ENCODE measurements around the gene NKG7.
A peak's percentile ranks its signal among the peaks of the same experiment; 100 is the strongest.
"Not testable (repeated sequence)": the region's sequence is repeated elsewhere in the genome, so short reads cannot be mapped to it uniquely, and the experiment has no call there.

NKG7 gene

GRCh38 chr19:51372649-51373504 lies at the start of gene NKG7:
Gene NKG7, minus strand, starts transcription at chr19:51372654. Its CDS starts 119 bp downstream, at chr19:51372535.
- DNase-seq (ENCODE audit: low read depth in 2 of 2), result peak; percentile 60 to 80

DNA sequence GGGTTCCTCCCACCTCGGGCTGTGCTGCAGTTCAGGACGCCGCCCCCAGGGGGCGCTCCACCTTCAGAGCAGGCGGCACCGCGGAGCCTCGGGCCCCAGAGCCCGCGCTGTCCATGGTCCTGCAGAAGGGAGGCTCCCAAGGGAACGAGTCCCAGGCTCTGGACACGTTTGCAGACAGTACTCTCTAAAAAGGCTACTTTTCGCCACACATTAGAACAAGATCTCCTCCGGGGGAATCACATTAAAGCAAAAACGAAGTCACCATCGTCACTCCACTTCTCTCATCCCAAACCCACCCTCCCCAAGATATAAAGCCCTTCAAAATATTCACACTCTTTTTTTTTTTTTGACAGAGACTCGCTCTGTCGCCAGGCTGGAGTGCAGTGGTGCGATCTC lies 49.6 kb upstream of the NKG7 start:
- peak; percentile 85 to 97 for DNase-seq (ENCODE audit: low read depth in 2 of 2)

DNA sequence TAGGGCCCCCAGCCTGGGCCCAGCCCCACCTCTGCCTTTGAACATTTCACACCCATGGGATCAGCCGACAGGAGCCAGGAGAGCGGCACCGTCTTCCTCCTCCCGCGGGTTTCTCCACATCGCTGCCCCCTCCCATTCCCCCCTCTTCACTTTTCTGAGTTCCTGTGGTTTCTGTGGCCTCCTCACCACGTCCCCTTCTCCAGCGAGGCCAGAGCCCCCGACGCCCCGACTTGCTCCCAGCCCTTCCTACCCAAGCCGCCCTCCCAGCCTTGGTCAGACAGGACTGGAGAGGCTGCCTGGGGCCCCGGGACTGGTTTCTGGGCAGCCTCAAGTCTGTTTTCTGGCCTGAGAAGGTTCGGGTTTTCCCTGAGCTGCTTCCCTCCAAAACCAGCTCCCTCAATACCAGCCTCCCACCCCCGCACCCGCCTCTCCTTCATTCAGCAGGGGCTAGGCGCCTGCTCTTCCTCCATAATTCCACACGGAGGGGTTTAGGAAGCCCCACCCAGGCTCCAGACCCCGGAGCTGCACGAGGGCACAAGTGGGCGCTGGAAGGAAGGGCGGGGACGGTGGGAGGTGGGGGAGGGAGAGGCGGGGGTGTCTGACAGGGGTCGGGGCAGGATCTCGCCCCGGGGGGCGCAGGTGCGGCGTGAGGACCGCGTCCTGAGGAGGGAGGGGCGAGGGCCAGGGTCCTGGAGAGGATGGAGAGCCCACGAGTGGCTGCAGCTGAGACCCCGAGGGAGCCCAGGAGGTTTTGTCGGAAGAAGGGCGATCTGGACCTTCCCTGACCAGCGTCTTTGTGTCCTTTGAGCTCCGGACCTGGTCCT lies 49.0 kb upstream of the NKG7 start:
- no peak for DNase-seq (ENCODE audit: low read depth in 2 of 2)

- DNase-seq (ENCODE audit: low read depth in 2 of 2), result not testable (repeated sequence)
These were observed 48.1 kb upstream of the NKG7 start for GRCh38 chr19:51420511-51420910.

- no peak for DNase-seq (ENCODE audit: low read depth in 2 of 2)
These were observed 46.3 kb upstream of the NKG7 start for GRCh38 chr19:51418707-51419106.

DNA sequence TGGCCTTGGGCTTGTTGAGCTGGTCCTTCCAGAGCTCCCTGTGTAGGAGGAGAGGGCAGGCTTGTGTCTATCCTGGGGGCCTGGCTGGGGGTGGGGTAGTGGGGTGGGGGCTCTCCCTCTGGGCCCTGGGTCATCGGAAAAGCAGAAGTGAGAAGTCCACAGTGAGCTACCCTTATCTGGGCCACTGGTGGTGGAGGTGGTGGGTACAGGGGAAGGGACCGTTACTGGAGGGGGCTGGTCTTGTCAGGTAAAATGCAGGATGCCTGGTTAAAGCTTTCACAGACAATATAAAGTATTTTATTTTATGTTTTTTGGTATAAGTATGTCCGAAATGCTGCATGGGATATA lies 45.3 kb upstream of the NKG7 start:
- no peak for DNase-seq (ENCODE audit: low read depth in 2 of 2)

DNA sequence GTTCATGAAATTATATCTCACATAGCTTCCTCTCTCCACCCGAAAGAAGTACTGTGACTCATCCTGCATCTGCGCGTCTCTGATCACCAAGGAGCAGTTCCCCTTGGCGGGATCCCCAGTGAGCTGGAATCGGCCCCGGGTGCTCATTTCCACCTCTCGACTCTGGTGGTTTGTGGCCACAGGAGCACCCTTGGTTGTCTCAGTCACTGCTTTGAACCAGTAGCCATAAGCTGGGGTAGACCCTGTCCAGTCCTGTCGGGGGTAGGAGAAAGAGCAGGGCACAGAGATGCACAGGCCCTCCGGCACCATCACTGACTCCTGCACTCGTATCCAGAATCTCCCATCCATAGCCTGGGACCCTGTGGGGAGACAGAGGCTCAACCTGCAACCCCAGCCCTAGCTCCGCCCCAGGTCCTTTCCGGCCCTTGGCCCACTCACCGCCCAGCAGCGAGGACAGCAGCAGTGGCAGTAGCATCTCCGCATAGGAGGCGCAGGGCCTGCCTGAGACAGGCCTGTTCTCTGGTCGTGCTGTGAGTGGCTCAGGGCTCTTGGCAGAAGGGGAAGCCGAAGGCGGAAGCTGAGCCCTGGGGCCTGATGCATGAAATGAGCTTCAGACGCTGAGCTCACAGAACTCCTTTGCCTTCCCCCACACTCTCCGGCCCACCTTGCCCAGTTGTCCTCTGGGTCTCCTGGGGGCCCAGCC lies 44.8 kb upstream of the NKG7 start, which contains the start of gene SIGLEC10:
Gene SIGLEC10, minus strand, starts transcription at position 536 of the 703 bp plus-strand sequence. Its CDS starts 61 bp downstream, at position 475.
- DNase-seq (ENCODE audit: low read depth in 2 of 2), result peak; percentile 32 to 52

- not testable (repeated sequence) for DNase-seq (ENCODE audit: low read depth in 2 of 2)
These were observed 44.0 kb upstream of the NKG7 start for GRCh38 chr19:51416422-51416821.

DNA sequence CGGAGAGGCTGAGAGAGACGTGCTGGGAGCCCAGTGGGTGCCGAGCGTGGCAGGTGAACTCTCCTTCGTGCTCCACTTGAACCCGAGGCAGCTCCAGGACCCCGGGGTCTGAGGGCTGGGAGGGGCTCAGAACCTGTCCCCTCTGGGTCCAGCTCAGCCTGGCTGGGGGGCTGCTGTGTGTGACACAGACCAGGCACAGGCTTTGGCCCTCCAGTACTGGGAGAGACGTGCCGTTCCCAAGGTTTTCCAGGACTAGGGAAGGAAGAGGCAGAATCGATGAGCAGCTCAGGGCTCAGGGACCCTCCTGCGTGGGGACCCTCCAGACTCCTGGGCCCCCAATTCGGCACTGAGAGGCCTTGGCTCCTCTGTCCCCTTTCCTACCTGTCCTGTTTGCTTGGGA lies 42.7 kb upstream of the NKG7 start:
- DNase-seq (ENCODE audit: low read depth in 2 of 2), result no peak

DNA sequence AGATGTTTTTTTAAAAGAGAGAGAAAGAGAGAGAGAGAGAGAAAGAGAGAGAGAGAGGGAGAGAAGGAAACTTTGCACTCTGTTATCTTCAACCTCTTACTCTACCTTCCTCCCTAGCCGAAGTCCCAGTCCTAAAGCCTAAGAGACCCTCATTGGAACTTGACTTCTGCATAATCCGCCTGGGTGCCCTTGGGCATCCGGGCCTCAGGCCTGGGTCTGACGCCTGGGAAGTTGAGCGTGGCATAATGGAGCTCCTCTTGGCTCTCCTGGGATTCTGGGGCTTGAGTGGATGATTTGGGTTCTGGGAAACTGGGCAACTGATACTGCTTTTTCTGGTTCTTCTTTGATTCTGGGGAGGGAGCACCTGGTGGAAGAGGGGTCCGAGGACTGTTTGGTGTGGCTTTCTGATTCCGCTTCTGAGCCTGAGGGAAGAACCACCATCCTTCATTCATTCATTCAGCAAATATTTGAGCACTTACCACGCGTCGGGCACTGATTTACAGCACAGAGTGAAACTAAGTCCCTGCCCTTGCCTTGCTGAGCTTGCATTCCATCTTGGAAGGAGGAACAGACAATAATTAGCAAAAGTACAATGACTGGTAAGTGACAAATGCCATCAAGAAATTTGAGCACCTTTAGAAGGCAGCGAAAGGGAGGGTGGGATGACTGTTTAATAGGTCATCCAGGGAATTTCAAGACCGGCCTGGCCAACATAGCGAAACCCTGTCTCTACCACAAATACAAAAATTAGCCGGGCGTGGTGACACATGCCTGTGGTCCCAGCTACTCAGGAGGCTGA lies 38.7 kb upstream of the NKG7 start:
- no peak for DNase-seq (ENCODE audit: low read depth in 2 of 2)

DNA sequence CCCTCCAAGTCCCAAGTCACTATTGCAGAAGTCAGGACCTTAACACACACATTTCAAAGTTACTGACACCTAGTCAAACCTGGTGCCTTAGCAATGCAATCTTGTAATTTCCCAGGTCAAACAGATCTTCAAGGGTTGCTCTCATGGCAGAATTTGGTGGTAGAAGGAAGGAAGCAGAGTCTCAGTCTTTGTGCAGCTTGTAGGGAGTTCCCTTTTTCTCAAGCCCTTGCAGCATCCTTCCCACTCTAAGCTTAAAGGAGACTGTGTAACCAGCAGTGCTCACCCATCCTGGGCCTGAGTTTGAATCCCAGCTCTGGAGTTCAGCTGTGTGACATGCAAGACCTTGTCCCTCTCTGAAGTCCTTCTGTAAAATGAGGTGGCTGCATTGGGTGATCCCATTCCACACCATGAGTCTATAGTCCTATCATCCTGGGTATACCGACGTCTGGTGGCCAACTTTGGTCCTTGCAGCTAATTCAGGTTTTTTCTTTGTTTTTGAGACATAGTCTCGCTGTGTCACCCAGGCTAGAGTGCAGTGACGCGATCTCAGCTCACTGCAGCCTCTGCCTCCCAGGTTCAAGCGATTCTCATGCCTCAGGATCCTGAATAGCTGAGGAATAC lies 35.2 kb upstream of the NKG7 start:
- DNase-seq (ENCODE audit: low read depth in 2 of 2), result no peak

DNA sequence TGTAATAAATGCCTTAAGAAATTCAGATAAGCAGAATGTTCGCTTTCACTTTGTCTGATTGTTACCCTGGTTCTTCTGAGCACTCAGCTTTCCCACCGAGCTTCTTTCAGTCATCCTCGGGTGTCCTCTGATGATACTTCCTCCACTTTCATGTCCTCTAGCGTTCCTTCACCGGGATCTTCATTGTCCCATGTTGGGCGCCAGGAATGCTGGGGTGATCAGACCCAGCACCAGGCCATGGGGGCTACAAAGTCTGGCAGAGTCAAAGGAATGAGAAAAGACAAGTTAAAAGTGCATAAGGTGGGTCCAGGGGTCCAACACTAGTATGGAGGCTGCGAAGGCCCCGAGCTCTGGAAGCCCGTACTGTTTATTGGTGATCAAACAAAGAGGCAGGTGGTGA lies 29.7 kb upstream of the NKG7 start:
- DNase-seq (ENCODE audit: low read depth in 2 of 2), result no peak

DNA sequence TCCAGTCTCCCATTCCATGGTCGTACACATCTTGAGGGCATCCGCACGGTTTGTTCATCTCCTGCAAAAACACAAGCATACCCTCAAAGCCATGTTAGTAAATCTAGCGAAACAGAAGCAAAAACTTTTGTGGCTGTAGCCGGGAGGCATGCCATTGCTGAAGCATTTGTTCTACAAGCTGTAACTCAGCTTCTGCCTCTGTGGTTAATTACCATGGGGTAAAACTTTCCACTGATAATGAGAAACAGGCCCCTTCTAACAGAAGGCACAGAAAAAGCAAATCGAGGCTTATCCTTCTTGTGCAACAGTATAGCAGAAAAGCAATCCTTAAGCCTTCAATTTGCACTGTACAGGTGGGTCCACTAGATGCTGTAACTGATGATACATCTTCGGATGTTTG lies 27.5 kb upstream of the NKG7 start:
- DNase-seq (ENCODE audit: low read depth in 2 of 2), result not testable (repeated sequence)

GRCh38 chr19:51399231-51399630 lies 26.8 kb upstream of the NKG7 start:
- no peak for DNase-seq (ENCODE audit: low read depth in 2 of 2)

GRCh38 chr19:51398096-51398704 lies 25.7 kb upstream of the NKG7 start:
- DNase-seq (ENCODE audit: low read depth in 2 of 2), result no peak

- DNase-seq (ENCODE audit: low read depth in 2 of 2), result not testable (repeated sequence)
These were observed 25.0 kb upstream of the NKG7 start for GRCh38 chr19:51397453-51397852.

DNA sequence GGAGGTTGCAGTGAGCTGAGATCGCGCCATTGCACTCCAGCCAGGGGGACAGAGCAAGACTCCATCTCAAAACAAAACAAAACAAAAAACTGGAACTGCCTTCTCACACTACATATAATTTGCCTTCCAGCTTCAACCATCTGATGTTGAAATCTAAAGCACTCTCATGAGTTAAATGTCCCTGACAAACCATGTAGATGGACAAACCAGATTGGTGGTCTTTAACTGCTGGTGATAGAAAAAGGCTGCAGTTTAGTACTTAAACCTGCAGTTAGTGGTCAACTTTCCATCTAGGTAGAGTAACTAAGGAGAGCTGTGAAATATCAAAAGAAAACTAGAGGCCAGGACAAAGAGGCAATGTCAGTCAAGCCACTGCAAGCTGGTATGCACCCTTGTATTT lies 23.7 kb upstream of the NKG7 start:
- no peak for DNase-seq (ENCODE audit: low read depth in 2 of 2)

DNA sequence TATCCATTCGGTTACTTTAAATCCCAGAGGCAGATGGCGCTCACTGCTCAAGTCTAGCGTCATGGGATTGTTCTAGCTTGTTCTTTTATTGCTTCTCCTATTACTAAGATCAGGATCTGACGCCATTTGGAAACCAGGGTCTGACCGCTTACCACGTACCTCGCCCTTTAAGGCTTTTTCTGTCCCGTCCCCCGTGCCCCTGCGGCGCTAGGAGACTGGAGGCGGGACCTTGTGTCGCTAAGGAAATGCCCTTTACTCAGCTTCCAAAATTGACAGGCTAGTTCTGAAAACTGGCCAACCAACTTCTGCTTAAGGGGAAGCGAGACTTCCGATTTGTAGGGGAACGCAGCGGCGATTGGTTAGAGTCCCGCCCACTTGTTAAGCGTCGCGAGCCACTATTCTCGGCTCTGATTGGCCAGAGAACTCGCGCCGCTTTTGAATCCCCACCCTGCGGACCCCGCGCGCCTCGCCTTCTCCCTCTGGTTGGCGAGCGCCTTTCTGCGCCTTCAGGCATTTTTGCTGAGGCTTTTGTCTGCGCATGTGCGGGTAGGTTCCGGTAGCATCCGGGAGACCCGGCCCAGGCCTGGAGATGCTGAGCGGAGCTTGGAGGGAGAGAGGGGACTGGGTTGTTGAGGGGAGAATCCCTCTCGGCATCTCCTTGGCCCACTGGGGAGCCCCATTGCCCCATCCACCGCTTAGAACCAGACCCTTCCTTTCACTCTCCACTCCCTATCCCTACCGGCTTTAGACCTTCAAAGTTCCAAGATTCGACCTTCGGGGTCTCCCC lies 21.8 kb upstream of the NKG7 start:
- peak; percentile 92 to 93 for DNase-seq (ENCODE audit: low read depth in 2 of 2)

GRCh38 chr19:51392701-51393100 lies 20.2 kb upstream of the NKG7 start:
- no peak for DNase-seq (ENCODE audit: low read depth in 2 of 2)
